Neutrophil (primary cell): Measurements from ENCODE around the gene ZNF496.
"Not testable (repeated sequence)": the region's sequence is repeated elsewhere in the genome, so short reads cannot be mapped to it uniquely, and the experiment has no call there.

Experiments
- H3K27ac ChIP-seq: fragments of 200-600 bp; sonication (generic); 2 replicates; pipeline ENCODE4 v1.5.1; 2016; ENCODE audit warnings: mild to moderate bottlenecking, moderate library complexity
- H3K27me3 ChIP-seq: fragments of 200-600 bp; sonication (generic); 2 replicates; pipeline ENCODE4 v1.6.0; 2016; ENCODE audit warnings: mild to moderate bottlenecking
- H3K36me3 ChIP-seq: fragments of 200-600 bp; sonication (generic); 2 replicates; pipeline ENCODE4 v1.5.1; 2017
- H3K4me1 ChIP-seq, 2 experiments: fragments of 200-600 bp in 1 of 2; sonication (generic) in 1 of 2; 1 replicate in 1 of 2; 2 replicates in 1 of 2; pipeline versions ENCODE4 v1.5.1 to v1.6.1; 2013 to 2016; ENCODE audit warnings: low read depth in 1 of 2, low read length in 1 of 2, mild to moderate bottlenecking in 1 of 2, moderate library complexity in 1 of 2; ENCODE audit not compliant: control insufficient read depth in 1 of 2, insufficient read depth in 1 of 2
- H3K4me3 ChIP-seq, 2 experiments: fragments of 200-600 bp in 1 of 2; sonication (generic) in 1 of 2; 1 replicate in 1 of 2; 2 replicates in 1 of 2; pipeline ENCODE4 v1.5.1; 2013 to 2016; ENCODE audit warnings: low read depth in 1 of 2, low read length in 1 of 2, mild to moderate bottlenecking in 1 of 2, moderate library complexity in 1 of 2
- H3K9me3 ChIP-seq: fragments of 200-600 bp; sonication (generic); 2 replicates; pipeline ENCODE4 v1.5.1; 2016
- CTCF ChIP-seq: fragments of 200-600 bp; sonication (generic); IDR thresholded peaks from 2 replicates; pipeline ENCODE4 v1.5.1; 2016; ENCODE audit warnings: antibody characterized with exemption

ZNF496 gene

GRCh38 chr1:247360116-247360898 lies 28.6 kb upstream of the ZNF496 start:
- H3K4me1 ChIP-seq, result peaks cover 0 to 14% of the 10 kb centered on the region in 2 experiments
- H3K9me3 ChIP-seq, result no peaks in the 10 kb centered on the region
- no peaks in the 10 kb centered on the region for H3K36me3 ChIP-seq
- no peaks in the 10 kb centered on the region for H3K27me3 ChIP-seq
- peak overlapping the region; percentile 13 to 19 for H3K4me3 ChIP-seq
- no peak for TF ChIP-seq CTCF
- H3K27ac ChIP-seq, result peak overlapping the region; percentile 51

DNA sequence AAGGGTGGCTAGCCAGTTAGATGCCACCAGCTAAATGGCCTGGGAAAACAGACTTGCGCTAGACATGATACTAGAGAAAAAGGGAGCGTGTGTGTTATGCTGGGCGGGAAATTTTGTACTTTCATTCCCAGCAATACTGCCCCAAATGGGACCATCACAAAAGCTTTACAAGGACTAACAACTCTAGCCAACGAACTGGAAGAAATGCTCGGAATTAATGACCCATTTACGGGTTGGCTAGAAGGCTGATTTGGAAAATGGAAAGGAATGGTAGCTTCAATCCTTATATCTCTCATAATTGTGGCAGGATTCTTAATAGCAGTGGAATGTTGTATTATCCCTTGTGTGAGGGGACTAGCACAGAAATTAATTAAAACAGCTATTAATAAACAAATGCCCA lies 27.9 kb upstream of the ZNF496 start:
- peaks cover 0 to 14% of the 10 kb centered on the region in 2 experiments for H3K4me1 ChIP-seq
- no peak for TF ChIP-seq CTCF
- H3K27me3 ChIP-seq, result no peaks in the 10 kb centered on the region
- no peaks in the 10 kb centered on the region for H3K9me3 ChIP-seq
- no peak overlapping the region for H3K4me3 ChIP-seq
- peak overlapping the region; percentile 51 for H3K27ac ChIP-seq
- no peaks in the 10 kb centered on the region for H3K36me3 ChIP-seq

- no peak overlapping the region for H3K4me3 ChIP-seq
- H3K4me1 ChIP-seq, result peaks cover 0 to 14% of the 10 kb centered on the region in 2 experiments
- H3K27ac ChIP-seq, result no peak overlapping the region
- H3K27me3 ChIP-seq, result no peaks in the 10 kb centered on the region
- no peaks in the 10 kb centered on the region for H3K36me3 ChIP-seq
- no peak for TF ChIP-seq CTCF
- no peaks in the 10 kb centered on the region for H3K9me3 ChIP-seq
These were observed 27.3 kb upstream of the ZNF496 start for GRCh38 chr1:247358920-247359319.

- no peaks in the 10 kb centered on the region for H3K9me3 ChIP-seq
- no peak overlapping the region for H3K4me3 ChIP-seq
- peaks cover 0 to 14% of the 10 kb centered on the region in 2 experiments for H3K4me1 ChIP-seq
- no peak for TF ChIP-seq CTCF
- H3K36me3 ChIP-seq, result no peaks in the 10 kb centered on the region
- no peaks in the 10 kb centered on the region for H3K27me3 ChIP-seq
- no peak overlapping the region for H3K27ac ChIP-seq
These were observed 26.1 kb upstream of the ZNF496 start for GRCh38 chr1:247357781-247358211.

DNA sequence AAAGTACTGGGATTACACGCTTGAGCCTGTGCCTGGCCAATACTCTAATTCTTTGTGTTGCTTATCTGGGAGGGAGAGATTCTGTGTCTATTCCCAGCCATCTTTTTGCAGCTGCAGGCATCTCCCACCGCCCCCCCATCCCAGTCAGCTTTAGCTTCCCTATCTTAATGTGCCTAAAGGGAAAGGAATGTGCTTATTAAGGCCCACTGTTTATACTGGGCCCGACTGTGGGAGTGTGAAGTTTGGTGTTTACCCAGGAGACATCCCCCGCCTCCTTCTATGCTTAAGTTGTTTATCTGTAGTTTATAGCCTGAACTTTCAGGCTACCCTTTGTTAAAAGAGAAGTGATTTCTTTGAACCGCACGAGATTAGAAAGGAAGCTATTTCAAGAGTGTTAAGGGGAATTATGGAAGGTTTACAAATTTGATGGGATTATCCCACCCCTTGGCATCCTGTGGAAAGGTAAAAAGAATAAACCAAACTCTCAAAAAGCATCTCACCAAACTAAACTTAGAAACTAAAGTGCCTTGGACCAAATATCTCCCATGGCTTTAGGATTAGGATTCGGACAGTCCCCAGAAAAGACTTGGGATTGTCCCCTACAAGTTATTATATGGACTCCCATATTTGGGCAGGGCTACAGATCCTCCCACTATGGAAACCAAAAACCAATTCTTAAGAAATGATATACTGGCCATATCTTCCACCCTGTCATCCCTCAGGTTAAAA lies 25.5 kb upstream of the ZNF496 start:
- Histone ChIP-seq H3K4me1 (peaks cover 0 to 14% of the 10 kb centered on the region in 2 experiments), H3K36me3 (no peaks in the 10 kb centered on the region), H3K4me3 (no peak overlapping the region), H3K27ac (no peak overlapping the region), H3K9me3 (no peaks in the 10 kb centered on the region), H3K27me3 (no peaks in the 10 kb centered on the region)
- no peak for TF ChIP-seq CTCF

GRCh38 chr1:247355160-247355559 lies 23.5 kb upstream of the ZNF496 start:
- not testable (repeated sequence) for H3K27me3 ChIP-seq

More at GRCh38 chr1:247355160-247355559, 23.5 kb upstream of the ZNF496 start:
- not testable (repeated sequence) for H3K4me3 ChIP-seq, H3K9me3 ChIP-seq, H3K36me3 ChIP-seq, H3K27ac ChIP-seq
- peaks cover 0 to 14% of the 10 kb centered on the region in 2 experiments for H3K4me1 ChIP-seq
